Prostate gland (tissue), 2 donors: ENCODE data around the gene ARSJ. TPM values are rescaled to one million over a fixed set of nuclear protein-coding genes. Genes with fewer than 3 reads are reported as not detected.

Experiments used
- DNase-seq: peaks from one replicate; pipeline ENCODE4 v3.0.0-alpha.2; 2019; ENCODE audit warnings: low spot score
- H3K27ac ChIP-seq, 2 donors: fragments of 200-600 bp; sonication (generic); 2 replicates each; pipeline ENCODE4 v1.5.1; 2017 to 2019
- H3K27me3 ChIP-seq: fragments of 200-600 bp; sonication (generic); replicated peaks from 2 replicates; pipeline ENCODE4 v1.5.1; 2019; ENCODE audit not compliant: insufficient read depth
- H3K36me3 ChIP-seq, 2 donors: fragments of 200-600 bp; sonication (generic); 1 replicate in 1 of 2; 2 replicates in 1 of 2; pipeline versions ENCODE4 v1.5.1 to v1.8.1; 2017 to 2019
- H3K4me1 ChIP-seq: fragments of 200-600 bp; sonication (generic); replicated peaks from 2 replicates; pipeline ENCODE4 v1.5.1; 2019
- H3K4me3 ChIP-seq, 2 donors: fragments of 200-600 bp; sonication (generic); 2 replicates each; pipeline ENCODE4 v1.5.1; 2017 to 2019
- H3K9me3 ChIP-seq: fragments of 200-600 bp; sonication (generic); 2 replicates; pipeline ENCODE4 v1.5.1; 2017
- CTCF ChIP-seq, 4 experiments: fragments of 200-600 bp in 2 of 4; fragments of 450-650 bp in 2 of 4; sonication (generic) in 2 of 4; IDR thresholded peaks; 1 replicate in 3 of 4; 2 replicates in 1 of 4; pipeline ENCODE4 v1.5.1; 2016 to 2019; ENCODE audit warnings: antibody characterized with exemption in 4 of 4, mild to moderate bottlenecking in 2 of 4, moderate library complexity in 2 of 4
- POLR2A ChIP-seq: fragments of 450-650 bp; IDR thresholded peaks from one replicate; pipeline ENCODE4 v1.6.1; 2016; ENCODE audit warnings: antibody characterized with exemption, mild to moderate bottlenecking
- POLR2AphosphoS5 ChIP-seq: sonication (generic); formaldehyde crosslinking; IDR thresholded peaks from one replicate; pipeline ENCODE4 v1.6.1; 2017; ENCODE audit warnings: antibody characterized with exemption
- WGBS: methylation state at CpG from one replicate; pipeline ENCODE4 v1.1.5; 2018; 5-methylcytosine and 5-hydroxymethylcytosine counted together
- intact Hi-C: fragments of 100-400 bp; cut with DNase I; formaldehyde crosslinking; loops from one replicate; pipeline ENCODE4 v1.14.2; 2022
- total RNA-seq, 2 donors: library from RNA; depleted of rRNA; stranded (reverse); fragments of >200 nt; gene quantifications; one replicate each; pipeline ENCODE4 v1.1.0, GENCODE V29; 2016

Gene ARSJ
- 10 to 100 TPM in 1 of 2 donors, 1 to 10 TPM in 1; 8.8 to 12.5 TPM for total RNA-seq

GRCh38 chr4:113979148-113979904, at the start of gene ARSJ:
ARSJ (minus strand) TSS chr4:113979647; CDS start chr4:113978834, 813 bp downstream.
- Histone ChIP-seq H3K4me3 (peak within 1 kb of the TSS; percentile 58 to 59), H3K9me3 (no peaks in the 10 kb centered on the region), H3K4me1 (peaks cover 4% of the 10 kb centered on the region), H3K27me3 (no peaks in the 10 kb centered on the region), H3K27ac (peak within 1 kb of the TSS; percentile 90 to 91), H3K36me3 (no peaks in the 10 kb centered on the region)
- intact Hi-C loops: no loop called here
- TF ChIP-seq CTCF (IDR thresholded peaks at IDR 0.05) (peak in 2 of 4 experiments; percentile 1 to 11), POLR2AphosphoS5 (peak; percentile 52), POLR2A (peak; percentile 70)
- under 1% methylated on average over 50 of the region's 50 CpGs for WGBS
- DNase-seq: peak; percentile 62

GRCh38 chr4:114028071-114028470, 48.6 kb upstream of the ARSJ start:
- intact Hi-C loops: no loop called here
- no peak for TF ChIP-seq POLR2A
- no peak for TF ChIP-seq POLR2AphosphoS5
- no peak for TF ChIP-seq CTCF (IDR thresholded peaks at IDR 0.05)
- Histone ChIP-seq H3K27me3 (no peaks in the 10 kb centered on the region), H3K27ac (no peak overlapping the region), H3K36me3 (no peaks in the 10 kb centered on the region), H3K4me1 (no peaks in the 10 kb centered on the region), H3K4me3 (no peak overlapping the region), H3K9me3 (no peaks in the 10 kb centered on the region)
- DNase-seq: no peak

- Histone ChIP-seq H3K36me3 (no peaks in the 10 kb centered on the region), H3K9me3 (no peaks in the 10 kb centered on the region), H3K27me3 (no peaks in the 10 kb centered on the region), H3K4me1 (no peaks in the 10 kb centered on the region), H3K4me3 (no peak overlapping the region), H3K27ac (no peak overlapping the region)
- intact Hi-C loops: no loop called here
- DNase-seq: no peak
- TF ChIP-seq POLR2AphosphoS5: no peak
These were observed 48.1 kb upstream of the ARSJ start for GRCh38 chr4:114027596-114027995.

GRCh38 chr4:114026447-114026846, 47.0 kb upstream of the ARSJ start:
- H3K36me3 ChIP-seq: no peaks in the 10 kb centered on the region
- H3K4me3 ChIP-seq: no peak overlapping the region
- no peaks in the 10 kb centered on the region for H3K9me3 ChIP-seq
- H3K4me1 ChIP-seq: no peaks in the 10 kb centered on the region
- intact Hi-C loops: no loop called here
- TF ChIP-seq POLR2AphosphoS5: no peak
- TF ChIP-seq POLR2A: no peak
- TF ChIP-seq CTCF (IDR thresholded peaks at IDR 0.05): no peak
- H3K27ac ChIP-seq: no peak overlapping the region
- DNase-seq: no peak
- no peaks in the 10 kb centered on the region for H3K27me3 ChIP-seq
- WGBS: 71% methylated on average over 3 of the region's 3 CpGs

GRCh38 chr4:114025176-114025777, 45.8 kb upstream of the ARSJ start:
- no peaks in the 10 kb centered on the region for H3K27me3 ChIP-seq
- H3K27ac ChIP-seq: no peak overlapping the region
- no peak for DNase-seq
- no peaks in the 10 kb centered on the region for H3K36me3 ChIP-seq
- H3K9me3 ChIP-seq: no peaks in the 10 kb centered on the region
- intact Hi-C loops: no loop called here
- no peak for TF ChIP-seq CTCF (IDR thresholded peaks at IDR 0.05)
- TF ChIP-seq POLR2AphosphoS5: no peak
- TF ChIP-seq POLR2A: no peak
- no peak overlapping the region for H3K4me3 ChIP-seq
- 77% methylated on average over 5 of the region's 5 CpGs for WGBS
- H3K4me1 ChIP-seq: no peaks in the 10 kb centered on the region
